ENCODE data around the gene PAK5.

DNA sequence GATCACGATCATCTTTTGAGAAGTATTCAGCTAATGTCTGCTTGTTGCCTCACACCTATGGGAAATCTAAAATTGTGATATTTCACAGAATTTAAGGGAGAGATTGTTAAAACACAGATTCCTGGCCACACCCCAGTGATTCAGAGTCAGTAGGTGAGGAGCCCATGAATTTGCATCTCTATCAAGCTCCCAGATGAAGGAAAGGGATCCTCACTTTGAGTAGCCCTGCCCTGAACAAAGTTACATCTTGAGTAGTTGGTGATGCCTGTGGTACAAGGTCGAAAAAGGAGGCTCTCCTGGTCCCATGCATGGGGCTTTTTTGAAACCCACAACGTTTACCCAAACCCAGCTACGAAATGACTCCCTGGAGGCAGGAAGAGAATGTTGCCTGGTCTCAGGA is 79.5 kb downstream of the PAK5 start:
- TF ChIP-seq POLR2AphosphoS5 (IDR thresholded peaks at IDR 0.05; ENCODE audit: low read depth, low read length) (no peak), SIN3A (IDR thresholded peaks at IDR 0.05; ENCODE audit: borderline replicate concordance, insufficient read depth, low read depth, low read length) (no peak), TCF7L2 (IDR thresholded peaks at IDR 0.05; ENCODE audit: low read depth, low read length) (no peak)
- TF ChIP-seq, protein P1, sequence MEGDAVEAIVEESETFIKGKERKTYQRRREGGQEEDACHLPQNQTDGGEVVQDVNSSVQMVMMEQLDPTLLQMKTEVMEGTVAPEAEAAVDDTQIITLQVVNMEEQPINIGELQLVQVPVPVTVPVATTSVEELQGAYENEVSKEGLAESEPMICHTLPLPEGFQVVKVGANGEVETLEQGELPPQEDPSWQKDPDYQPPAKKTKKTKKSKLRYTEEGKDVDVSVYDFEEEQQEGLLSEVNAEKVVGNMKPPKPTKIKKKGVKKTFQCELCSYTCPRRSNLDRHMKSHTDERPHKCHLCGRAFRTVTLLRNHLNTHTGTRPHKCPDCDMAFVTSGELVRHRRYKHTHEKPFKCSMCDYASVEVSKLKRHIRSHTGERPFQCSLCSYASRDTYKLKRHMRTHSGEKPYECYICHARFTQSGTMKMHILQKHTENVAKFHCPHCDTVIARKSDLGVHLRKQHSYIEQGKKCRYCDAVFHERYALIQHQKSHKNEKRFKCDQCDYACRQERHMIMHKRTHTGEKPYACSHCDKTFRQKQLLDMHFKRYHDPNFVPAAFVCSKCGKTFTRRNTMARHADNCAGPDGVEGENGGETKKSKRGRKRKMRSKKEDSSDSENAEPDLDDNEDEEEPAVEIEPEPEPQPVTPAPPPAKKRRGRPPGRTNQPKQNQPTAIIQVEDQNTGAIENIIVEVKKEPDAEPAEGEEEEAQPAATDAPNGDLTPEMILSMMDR (IDR thresholded peaks at IDR 0.05): no peak
- TF ChIP-seq, protein P2, sequence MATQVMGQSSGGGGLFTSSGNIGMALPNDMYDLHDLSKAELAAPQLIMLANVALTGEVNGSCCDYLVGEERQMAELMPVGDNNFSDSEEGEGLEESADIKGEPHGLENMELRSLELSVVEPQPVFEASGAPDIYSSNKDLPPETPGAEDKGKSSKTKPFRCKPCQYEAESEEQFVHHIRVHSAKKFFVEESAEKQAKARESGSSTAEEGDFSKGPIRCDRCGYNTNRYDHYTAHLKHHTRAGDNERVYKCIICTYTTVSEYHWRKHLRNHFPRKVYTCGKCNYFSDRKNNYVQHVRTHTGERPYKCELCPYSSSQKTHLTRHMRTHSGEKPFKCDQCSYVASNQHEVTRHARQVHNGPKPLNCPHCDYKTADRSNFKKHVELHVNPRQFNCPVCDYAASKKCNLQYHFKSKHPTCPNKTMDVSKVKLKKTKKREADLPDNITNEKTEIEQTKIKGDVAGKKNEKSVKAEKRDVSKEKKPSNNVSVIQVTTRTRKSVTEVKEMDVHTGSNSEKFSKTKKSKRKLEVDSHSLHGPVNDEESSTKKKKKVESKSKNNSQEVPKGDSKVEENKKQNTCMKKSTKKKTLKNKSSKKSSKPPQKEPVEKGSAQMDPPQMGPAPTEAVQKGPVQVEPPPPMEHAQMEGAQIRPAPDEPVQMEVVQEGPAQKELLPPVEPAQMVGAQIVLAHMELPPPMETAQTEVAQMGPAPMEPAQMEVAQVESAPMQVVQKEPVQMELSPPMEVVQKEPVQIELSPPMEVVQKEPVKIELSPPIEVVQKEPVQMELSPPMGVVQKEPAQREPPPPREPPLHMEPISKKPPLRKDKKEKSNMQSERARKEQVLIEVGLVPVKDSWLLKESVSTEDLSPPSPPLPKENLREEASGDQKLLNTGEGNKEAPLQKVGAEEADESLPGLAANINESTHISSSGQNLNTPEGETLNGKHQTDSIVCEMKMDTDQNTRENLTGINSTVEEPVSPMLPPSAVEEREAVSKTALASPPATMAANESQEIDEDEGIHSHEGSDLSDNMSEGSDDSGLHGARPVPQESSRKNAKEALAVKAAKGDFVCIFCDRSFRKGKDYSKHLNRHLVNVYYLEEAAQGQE (IDR thresholded peaks at IDR 0.05; ENCODE audit: insufficient read depth in 1 of 2, low read depth in 2 of 2, low read length in 1 of 2): no peak

All from Panc1 (cell line).